ENCODE results near the gene PCDH19.

The PCDH19 gene

DNA sequence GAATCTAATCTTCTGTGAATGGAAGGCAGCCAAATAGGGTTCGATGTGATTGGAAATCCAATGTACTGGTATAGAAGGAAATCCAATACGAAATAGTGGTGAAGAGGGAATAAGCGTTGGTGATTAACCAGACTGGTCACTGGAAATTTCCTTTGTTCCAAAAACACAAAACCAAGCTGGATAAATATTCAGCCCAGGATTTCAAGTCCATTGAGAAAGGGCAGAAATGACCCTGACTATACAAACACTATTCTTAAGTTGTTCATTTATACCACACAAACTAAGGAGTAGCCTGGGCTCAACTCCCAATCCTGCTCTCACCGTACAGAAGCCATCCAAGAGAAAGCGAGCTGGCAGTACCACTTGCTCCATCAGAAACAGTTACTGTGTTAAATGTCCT, 32.2 kb downstream of the PCDH19 start:
- Histone ChIP-seq H3K36me3 (ENCODE audit: control insufficient read depth, insufficient read depth, low read length) (no peaks in the 10 kb centered on the region), H3K4me3 (ENCODE audit: low read length) (no peak overlapping the region), H3K27ac (ENCODE audit: low read depth, low read length) (no peak overlapping the region), H3K27me3 (ENCODE audit: control insufficient read depth, insufficient read depth, low read length) (no peaks in the 10 kb centered on the region), H3K4me1 (ENCODE audit: control insufficient read depth, insufficient read depth, low read length) (no peaks in the 10 kb centered on the region), H3K9ac (ENCODE audit: low read length) (no peak overlapping the region)

DNA sequence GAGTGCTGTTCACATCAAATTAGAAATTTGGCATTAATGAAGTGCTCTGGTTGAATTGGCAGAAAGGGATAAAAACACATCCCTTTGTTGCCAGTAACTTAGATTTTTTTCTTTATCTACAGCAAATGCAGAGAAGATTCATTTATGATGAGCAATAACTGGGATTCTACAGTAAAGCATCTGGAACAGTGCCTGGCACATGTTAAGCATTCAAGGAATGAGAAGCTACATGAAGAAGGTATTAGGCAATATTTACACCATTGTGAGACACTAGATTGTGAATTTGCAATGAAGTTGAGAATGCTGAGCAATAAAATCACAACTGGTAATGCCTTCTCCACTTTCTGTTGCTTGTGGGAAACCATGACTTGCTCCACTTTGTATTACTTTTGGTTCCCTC, 33.5 kb downstream of the PCDH19 start:
- H3K36me3 ChIP-seq (ENCODE audit: control insufficient read depth, insufficient read depth, low read length) = no peaks in the 10 kb centered on the region
- H3K9ac ChIP-seq (ENCODE audit: low read length) = no peak overlapping the region
- no peak overlapping the region for H3K4me3 ChIP-seq (ENCODE audit: low read length)
- no peaks in the 10 kb centered on the region for H3K27me3 ChIP-seq (ENCODE audit: control insufficient read depth, insufficient read depth, low read length)
- H3K4me1 ChIP-seq (ENCODE audit: control insufficient read depth, insufficient read depth, low read length) = no peaks in the 10 kb centered on the region
- H3K27ac ChIP-seq (ENCODE audit: low read depth, low read length) = no peak overlapping the region

DNA sequence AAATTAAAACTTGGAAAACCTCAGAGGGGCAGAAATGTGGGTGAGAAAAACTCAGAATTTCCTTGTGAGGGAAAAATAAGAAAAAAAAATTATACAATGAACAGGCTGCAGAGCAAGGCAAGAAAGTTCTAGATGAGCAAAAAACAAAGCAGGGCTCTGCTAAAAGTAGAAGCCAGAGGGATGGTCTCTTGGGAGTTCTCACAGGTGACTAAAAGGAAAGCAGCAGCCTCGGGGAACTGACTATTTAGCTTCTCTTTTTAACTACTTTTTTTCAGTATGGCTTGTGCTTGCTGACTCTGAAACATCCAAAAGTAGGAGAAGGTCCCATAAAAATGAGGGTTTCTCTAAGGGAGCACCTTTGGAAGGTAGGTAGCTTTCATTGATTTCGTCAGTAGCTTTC, 36.4 kb downstream of the PCDH19 start:
- Histone ChIP-seq H3K27me3 (ENCODE audit: control insufficient read depth, insufficient read depth, low read length) (no peaks in the 10 kb centered on the region), H3K36me3 (ENCODE audit: control insufficient read depth, insufficient read depth, low read length) (no peaks in the 10 kb centered on the region), H3K27ac (ENCODE audit: low read depth, low read length) (no peak overlapping the region), H3K4me1 (ENCODE audit: control insufficient read depth, insufficient read depth, low read length) (no peaks in the 10 kb centered on the region), H3K4me3 (ENCODE audit: low read length) (no peak overlapping the region), H3K9ac (ENCODE audit: low read length) (no peak overlapping the region)

- Histone ChIP-seq H3K36me3 (ENCODE audit: control insufficient read depth, insufficient read depth, low read length) (no peaks in the 10 kb centered on the region), H3K27me3 (ENCODE audit: control insufficient read depth, insufficient read depth, low read length) (peaks cover 4% of the 10 kb centered on the region), H3K9ac (ENCODE audit: low read length) (no peak overlapping the region), H3K27ac (ENCODE audit: low read depth, low read length) (no peak overlapping the region), H3K4me3 (ENCODE audit: low read length) (no peak overlapping the region), H3K4me1 (ENCODE audit: control insufficient read depth, insufficient read depth, low read length) (no peaks in the 10 kb centered on the region)
Measured at GRCh38 chrX:100368167-100368566, 41.9 kb downstream of the PCDH19 start.

- H3K9ac ChIP-seq (ENCODE audit: low read length) = no peak overlapping the region
- no peaks in the 10 kb centered on the region for H3K4me1 ChIP-seq (ENCODE audit: control insufficient read depth, insufficient read depth, low read length)
- peaks cover 4% of the 10 kb centered on the region for H3K27me3 ChIP-seq (ENCODE audit: control insufficient read depth, insufficient read depth, low read length)
- H3K4me3 ChIP-seq (ENCODE audit: low read length) = no peak overlapping the region
- H3K36me3 ChIP-seq (ENCODE audit: control insufficient read depth, insufficient read depth, low read length) = no peaks in the 10 kb centered on the region
- H3K27ac ChIP-seq (ENCODE audit: low read depth, low read length) = no peak overlapping the region
Measured at GRCh38 chrX:100363896-100364295, 46.2 kb downstream of the PCDH19 start.

GRCh38 chrX:100358766-100359165, 51.3 kb downstream of the PCDH19 start:
- Histone ChIP-seq H3K27ac (ENCODE audit: low read depth, low read length) (no peak overlapping the region), H3K27me3 (ENCODE audit: control insufficient read depth, insufficient read depth, low read length) (no peaks in the 10 kb centered on the region), H3K4me1 (ENCODE audit: control insufficient read depth, insufficient read depth, low read length) (no peaks in the 10 kb centered on the region), H3K36me3 (ENCODE audit: control insufficient read depth, insufficient read depth, low read length) (no peaks in the 10 kb centered on the region), H3K9ac (ENCODE audit: low read length) (no peak overlapping the region), H3K4me3 (ENCODE audit: low read length) (no peak overlapping the region)

GRCh38 chrX:100356351-100356896, 53.6 kb downstream of the PCDH19 start:
- H3K27ac ChIP-seq (ENCODE audit: low read depth, low read length) = no peak overlapping the region
- no peaks in the 10 kb centered on the region for H3K27me3 ChIP-seq (ENCODE audit: control insufficient read depth, insufficient read depth, low read length)
- H3K4me3 ChIP-seq (ENCODE audit: low read length) = no peak overlapping the region
- no peaks in the 10 kb centered on the region for H3K4me1 ChIP-seq (ENCODE audit: control insufficient read depth, insufficient read depth, low read length)
- H3K36me3 ChIP-seq (ENCODE audit: control insufficient read depth, insufficient read depth, low read length) = no peaks in the 10 kb centered on the region
- no peak overlapping the region for H3K9ac ChIP-seq (ENCODE audit: low read length)

DNA sequence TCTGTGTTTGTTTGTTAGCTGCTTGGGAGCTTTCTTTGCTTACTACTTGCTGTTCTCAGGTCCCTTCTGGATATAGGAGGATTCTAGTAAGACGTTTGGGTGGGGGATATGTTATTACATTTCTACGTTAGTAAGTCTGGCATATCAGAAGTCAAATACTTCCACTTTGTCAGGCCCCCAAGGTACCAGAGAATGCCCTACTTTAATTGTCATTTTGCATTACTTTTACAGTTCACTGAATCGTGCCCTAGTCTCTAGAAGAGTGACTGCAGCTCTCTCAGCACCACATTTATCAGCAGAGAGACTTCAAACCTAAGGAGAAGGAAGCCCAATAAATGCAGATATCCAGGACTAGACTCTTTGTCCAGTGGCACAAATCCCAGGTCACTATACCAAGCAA, 54.4 kb downstream of the PCDH19 start:
- H3K4me1 ChIP-seq (ENCODE audit: control insufficient read depth, insufficient read depth, low read length) = no peaks in the 10 kb centered on the region
- H3K27me3 ChIP-seq (ENCODE audit: control insufficient read depth, insufficient read depth, low read length) = no peaks in the 10 kb centered on the region
- H3K4me3 ChIP-seq (ENCODE audit: low read length) = no peak overlapping the region
- H3K27ac ChIP-seq (ENCODE audit: low read depth, low read length) = no peak overlapping the region
- H3K36me3 ChIP-seq (ENCODE audit: control insufficient read depth, insufficient read depth, low read length) = no peaks in the 10 kb centered on the region
- H3K9ac ChIP-seq (ENCODE audit: low read length) = no peak overlapping the region

- H3K4me1 ChIP-seq (ENCODE audit: control insufficient read depth, insufficient read depth, low read length) = no peaks in the 10 kb centered on the region
- H3K27me3 ChIP-seq (ENCODE audit: control insufficient read depth, insufficient read depth, low read length) = no peaks in the 10 kb centered on the region
- no peaks in the 10 kb centered on the region for H3K36me3 ChIP-seq (ENCODE audit: control insufficient read depth, insufficient read depth, low read length)
- H3K9ac ChIP-seq (ENCODE audit: low read length) = no peak overlapping the region
- no peak overlapping the region for H3K27ac ChIP-seq (ENCODE audit: low read depth, low read length)
- H3K4me3 ChIP-seq (ENCODE audit: low read length) = no peak overlapping the region
Measured at GRCh38 chrX:100353326-100353725, 56.7 kb downstream of the PCDH19 start.

DNA sequence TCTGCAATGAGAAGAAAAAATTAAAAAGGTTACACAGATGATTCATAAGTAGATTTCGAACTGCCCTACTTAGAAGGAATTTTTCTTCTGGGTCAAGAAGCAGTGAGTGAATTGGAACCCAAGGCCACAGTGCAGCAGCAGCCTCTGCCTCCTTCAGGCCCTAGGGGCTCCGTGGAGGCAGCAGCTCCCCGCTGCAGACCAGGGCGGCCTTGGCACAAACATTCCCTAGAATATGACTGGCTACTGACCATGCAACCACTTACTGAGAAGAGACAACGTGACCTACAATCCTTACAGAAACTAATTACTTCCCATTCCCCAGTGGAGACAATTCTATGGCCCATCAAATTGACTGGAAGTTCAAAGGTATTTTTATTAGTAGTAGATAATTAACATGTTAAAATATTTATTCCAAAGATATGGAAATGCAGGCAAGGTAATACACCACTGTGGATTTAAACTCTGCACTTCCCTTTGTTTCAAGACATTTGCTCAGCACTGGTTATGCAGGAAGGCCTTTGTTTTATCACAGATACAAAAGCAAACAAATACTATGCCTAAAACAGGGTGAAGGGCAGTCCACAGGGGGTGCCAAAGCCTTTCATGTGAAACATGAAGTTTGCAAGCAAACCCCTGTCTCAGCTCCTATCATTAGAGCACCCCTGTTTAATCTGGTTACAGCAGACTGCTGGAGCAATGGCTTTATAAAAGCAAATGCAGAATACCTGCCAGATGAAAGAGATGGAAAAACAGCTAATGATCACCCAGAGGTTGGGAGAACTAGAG, 59.2 kb downstream of the PCDH19 start:
- Histone ChIP-seq H3K9ac (ENCODE audit: low read length) (no peak overlapping the region), H3K4me3 (ENCODE audit: low read length) (no peak overlapping the region), H3K4me1 (ENCODE audit: control insufficient read depth, insufficient read depth, low read length) (no peaks in the 10 kb centered on the region), H3K27me3 (ENCODE audit: control insufficient read depth, insufficient read depth, low read length) (no peaks in the 10 kb centered on the region), H3K27ac (ENCODE audit: low read depth, low read length) (no peak overlapping the region), H3K36me3 (ENCODE audit: control insufficient read depth, insufficient read depth, low read length) (no peaks in the 10 kb centered on the region)

GRCh38 chrX:100349391-100349790, 60.7 kb downstream of the PCDH19 start:
- Histone ChIP-seq H3K4me1 (ENCODE audit: control insufficient read depth, insufficient read depth, low read length) (no peaks in the 10 kb centered on the region), H3K36me3 (ENCODE audit: control insufficient read depth, insufficient read depth, low read length) (no peaks in the 10 kb centered on the region), H3K27ac (ENCODE audit: low read depth, low read length) (no peak overlapping the region), H3K27me3 (ENCODE audit: control insufficient read depth, insufficient read depth, low read length) (no peaks in the 10 kb centered on the region), H3K9ac (ENCODE audit: low read length) (no peak overlapping the region), H3K4me3 (ENCODE audit: low read length) (no peak overlapping the region)

- H3K9ac ChIP-seq (ENCODE audit: low read length) = no peak overlapping the region
- H3K27me3 ChIP-seq (ENCODE audit: control insufficient read depth, insufficient read depth, low read length) = no peaks in the 10 kb centered on the region
- no peak overlapping the region for H3K27ac ChIP-seq (ENCODE audit: low read depth, low read length)
- H3K4me3 ChIP-seq (ENCODE audit: low read length) = no peak overlapping the region
- no peaks in the 10 kb centered on the region for H3K4me1 ChIP-seq (ENCODE audit: control insufficient read depth, insufficient read depth, low read length)
- H3K36me3 ChIP-seq (ENCODE audit: control insufficient read depth, insufficient read depth, low read length) = no peaks in the 10 kb centered on the region
Measured at GRCh38 chrX:100341142-100341510, 68.9 kb downstream of the PCDH19 start.

GRCh38 chrX:100340491-100341141, 69.5 kb downstream of the PCDH19 start:
- no peak overlapping the region for H3K27ac ChIP-seq (ENCODE audit: low read depth, low read length)
- H3K9ac ChIP-seq (ENCODE audit: low read length) = no peak overlapping the region
- no peak overlapping the region for H3K4me3 ChIP-seq (ENCODE audit: low read length)
- no peaks in the 10 kb centered on the region for H3K4me1 ChIP-seq (ENCODE audit: control insufficient read depth, insufficient read depth, low read length)
- no peaks in the 10 kb centered on the region for H3K36me3 ChIP-seq (ENCODE audit: control insufficient read depth, insufficient read depth, low read length)
- H3K27me3 ChIP-seq (ENCODE audit: control insufficient read depth, insufficient read depth, low read length) = no peaks in the 10 kb centered on the region

Data from rectal smooth muscle tissue (tissue), 1 donor.